ENCODE results near the gene MANBA.

GRCh38 chr4:102616636-102617035, 144.1 kb downstream of the MANBA start:
- TF ChIP-seq CTCF (IDR thresholded peaks at IDR 0.05) (no peak), ZFX (IDR thresholded peaks at IDR 0.05; ENCODE audit: borderline replicate concordance) (no peak)

All from 22Rv1 (cell line).